Measurements from ENCODE around the gene WNK2.

The WNK2 gene

DNA sequence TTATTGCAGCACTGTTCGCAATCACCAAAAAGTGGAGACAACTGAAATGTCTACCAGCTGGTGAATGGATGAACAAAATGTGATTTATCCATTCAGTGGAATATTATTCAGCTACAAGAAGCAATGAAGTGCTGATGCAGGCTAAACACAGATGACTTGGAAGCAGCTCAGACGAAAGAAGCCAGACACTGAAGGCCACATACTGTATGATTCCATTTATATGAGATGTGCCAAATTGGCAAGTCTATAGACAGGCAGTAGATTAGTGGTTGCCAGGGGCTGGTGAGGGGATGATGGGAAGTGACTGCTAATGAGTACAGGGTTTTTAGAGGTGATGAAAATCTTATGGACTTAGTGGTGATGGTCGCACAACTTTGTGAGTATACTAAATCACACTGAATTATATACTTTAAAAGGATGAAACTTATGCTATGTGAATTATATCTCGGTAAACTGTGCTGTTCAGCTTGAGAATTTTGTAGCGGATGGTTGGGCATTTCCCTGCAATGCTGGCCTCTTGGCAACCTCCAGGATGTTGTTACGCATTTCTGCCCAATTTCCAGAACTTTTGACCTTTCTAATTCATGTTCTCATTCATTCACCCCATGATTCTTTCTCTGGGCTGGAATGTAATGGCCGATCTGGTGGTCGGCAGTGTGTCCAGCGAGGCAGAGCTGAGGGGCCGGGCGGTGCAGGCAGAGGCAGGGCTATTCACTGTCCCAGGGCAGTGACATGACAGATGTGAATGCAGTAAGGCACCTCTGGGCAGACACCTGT, 22.0 kb upstream of the WNK2 start:
- DNase-seq (ENCODE audit: low read depth in 3 of 3, low spot score in 1 of 3): no peak

DNA sequence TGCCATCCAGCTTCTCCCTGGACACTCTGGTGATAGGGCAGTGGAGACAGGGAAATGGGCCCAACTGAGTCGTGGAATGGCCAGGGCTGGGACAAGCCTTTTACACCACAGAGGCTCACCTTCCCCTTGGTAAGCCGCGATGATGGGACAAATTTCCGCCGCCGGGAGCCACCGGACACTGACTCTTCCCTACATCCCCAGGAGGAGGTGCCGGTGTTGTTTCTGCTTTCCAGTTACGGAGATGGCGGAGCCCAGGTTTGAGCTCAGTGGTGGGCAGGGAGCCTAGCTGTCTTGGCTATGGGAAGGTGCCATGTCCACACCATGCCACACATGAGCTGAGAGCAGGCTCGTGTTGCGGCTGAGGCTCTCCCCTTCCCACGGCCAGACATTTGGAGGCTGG, 19.9 kb upstream of the WNK2 start:
- no peak for DNase-seq (ENCODE audit: low read depth in 3 of 3, low spot score in 1 of 3)

GRCh38 chr9:93166699-93167098, 17.2 kb upstream of the WNK2 start:
- DNase-seq (ENCODE audit: low read depth in 3 of 3, low spot score in 1 of 3): no peak

- DNase-seq (ENCODE audit: low read depth in 3 of 3, low spot score in 1 of 3): no peak
Measured at GRCh38 chr9:93167185-93167584, 16.8 kb upstream of the WNK2 start.

DNA sequence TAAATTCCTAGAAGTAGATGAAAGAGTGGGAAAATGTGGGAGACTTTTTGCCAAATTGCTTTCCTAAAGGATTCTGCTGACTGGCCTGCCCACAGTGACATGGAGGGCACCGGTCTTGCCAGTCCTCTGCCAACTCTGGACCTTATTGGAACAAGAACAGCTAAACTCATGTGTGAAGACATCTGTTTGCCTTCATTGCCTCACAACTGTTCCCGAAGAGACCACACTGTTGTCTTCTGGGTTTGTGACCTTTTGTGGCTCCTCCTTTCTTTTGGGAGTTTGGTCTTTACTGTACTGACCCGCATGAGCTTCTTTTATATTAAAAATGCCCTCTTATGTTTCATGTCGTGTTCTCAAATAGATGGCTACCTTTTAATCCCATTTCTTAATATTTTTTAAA, 16.1 kb upstream of the WNK2 start:
- no peak for DNase-seq (ENCODE audit: low read depth in 3 of 3, low spot score in 1 of 3)

- DNase-seq (ENCODE audit: low read depth in 3 of 3, low spot score in 1 of 3): no peak
Measured at GRCh38 chr9:93168581-93168980, 15.4 kb upstream of the WNK2 start.

DNA sequence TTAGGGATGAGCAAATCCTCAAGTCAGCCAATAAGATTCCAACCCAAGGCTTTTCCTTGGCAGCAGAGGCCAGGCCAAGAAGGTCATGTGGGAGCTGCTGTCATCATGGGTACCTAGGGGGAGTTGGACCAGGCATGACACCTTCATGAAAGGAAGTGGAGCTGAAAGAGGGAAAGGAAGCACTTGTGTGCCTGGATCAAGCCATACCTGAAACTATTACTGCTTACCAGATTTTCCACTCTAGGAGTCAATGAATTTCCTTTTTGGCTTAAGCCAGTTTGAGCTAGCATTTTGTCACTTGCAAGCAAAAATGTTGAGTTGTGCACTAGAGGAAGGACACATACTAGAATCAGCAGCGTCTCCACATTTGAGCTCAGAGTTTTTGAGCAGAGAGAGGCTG, 14.5 kb upstream of the WNK2 start:
- DNase-seq (ENCODE audit: low read depth in 3 of 3, low spot score in 1 of 3): no peak

- DNase-seq (ENCODE audit: low read depth in 3 of 3, low spot score in 1 of 3): no peak
Measured at GRCh38 chr9:93170571-93170970, 13.4 kb upstream of the WNK2 start.

GRCh38 chr9:93171261-93171990, 12.5 kb upstream of the WNK2 start:
- DNase-seq (ENCODE audit: low read depth in 3 of 3, low spot score in 1 of 3): no peak

GRCh38 chr9:93172666-93173364, 11.1 kb upstream of the WNK2 start:
- no peak for DNase-seq (ENCODE audit: low read depth in 3 of 3, low spot score in 1 of 3)

- no peak for DNase-seq (ENCODE audit: low read depth in 3 of 3, low spot score in 1 of 3)
Measured at GRCh38 chr9:93173365-93174051, 10.4 kb upstream of the WNK2 start.

GRCh38 chr9:93174976-93175375, 9.0 kb upstream of the WNK2 start:
- no peak for DNase-seq (ENCODE audit: low read depth in 3 of 3, low spot score in 1 of 3)

DNA sequence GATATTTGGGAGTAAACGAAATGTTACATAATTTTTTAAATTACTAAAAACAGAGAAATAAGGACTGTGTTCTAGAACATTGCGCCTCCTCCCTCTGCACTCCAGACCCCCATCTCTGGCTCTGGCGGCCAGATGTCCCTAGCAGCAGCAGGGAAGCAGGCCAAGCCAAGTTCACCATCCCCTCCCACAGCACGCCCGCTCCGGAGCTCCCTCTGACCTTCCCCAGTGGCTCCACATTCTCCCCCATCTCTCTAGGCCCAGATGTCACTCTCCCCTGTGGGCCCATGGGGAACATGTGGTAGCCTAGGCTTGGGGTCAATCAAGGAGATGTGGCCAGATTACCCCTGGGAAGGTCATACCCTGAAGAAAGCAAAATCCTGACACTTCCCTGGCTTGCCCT, 6.3 kb upstream of the WNK2 start:
- no peak for DNase-seq (ENCODE audit: low read depth in 3 of 3, low spot score in 1 of 3)

DNA sequence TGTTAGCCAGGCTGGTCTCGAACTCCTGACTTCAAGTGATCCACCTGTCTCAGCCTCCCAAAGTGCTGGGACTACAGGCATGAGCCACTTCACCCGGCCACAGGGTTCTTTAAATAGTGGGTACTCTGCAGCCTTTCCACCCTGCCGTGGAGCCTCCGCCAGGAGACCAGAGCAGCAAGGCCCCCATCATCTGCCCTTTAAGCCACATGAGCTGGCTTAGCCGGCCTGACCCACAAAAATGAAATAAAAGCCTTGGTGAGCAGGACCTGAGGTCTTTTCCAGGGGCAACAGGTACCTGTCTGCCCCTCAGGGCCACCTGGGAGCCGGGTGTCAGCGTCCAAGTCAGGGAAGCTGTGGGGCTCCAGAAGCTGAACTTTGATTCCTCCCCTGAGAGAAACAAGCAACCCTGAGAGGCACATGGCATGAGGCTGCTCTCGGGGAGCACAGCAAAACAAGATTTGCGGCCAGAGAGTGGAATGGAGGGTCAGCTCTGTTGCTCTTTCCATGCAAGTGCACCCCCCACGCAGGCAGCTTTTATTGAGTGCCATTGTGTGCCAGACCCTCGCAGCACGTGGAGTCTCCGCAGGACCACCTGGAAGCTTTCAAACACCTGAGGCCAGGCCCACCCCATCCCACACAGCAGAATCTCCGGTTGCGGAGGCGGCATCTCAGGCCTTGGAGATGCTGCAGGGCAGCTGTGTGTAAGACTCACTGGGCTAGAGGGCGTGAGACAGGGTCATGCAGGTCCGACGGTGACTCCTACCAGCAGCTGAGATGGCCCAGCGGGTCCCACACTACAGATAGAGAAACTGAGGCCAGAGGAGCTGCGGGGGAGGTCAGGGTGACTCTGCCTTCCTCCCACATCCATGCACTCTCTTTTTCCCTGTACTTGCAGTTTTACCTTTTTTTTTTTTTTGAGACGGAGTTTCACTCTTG, 4.8 kb upstream of the WNK2 start:
- no peak for DNase-seq (ENCODE audit: low read depth in 3 of 3, low spot score in 1 of 3)

GRCh38 chr9:93180938-93181337, 3.0 kb upstream of the WNK2 start:
- DNase-seq (ENCODE audit: low read depth in 3 of 3, low spot score in 1 of 3): no peak

DNA sequence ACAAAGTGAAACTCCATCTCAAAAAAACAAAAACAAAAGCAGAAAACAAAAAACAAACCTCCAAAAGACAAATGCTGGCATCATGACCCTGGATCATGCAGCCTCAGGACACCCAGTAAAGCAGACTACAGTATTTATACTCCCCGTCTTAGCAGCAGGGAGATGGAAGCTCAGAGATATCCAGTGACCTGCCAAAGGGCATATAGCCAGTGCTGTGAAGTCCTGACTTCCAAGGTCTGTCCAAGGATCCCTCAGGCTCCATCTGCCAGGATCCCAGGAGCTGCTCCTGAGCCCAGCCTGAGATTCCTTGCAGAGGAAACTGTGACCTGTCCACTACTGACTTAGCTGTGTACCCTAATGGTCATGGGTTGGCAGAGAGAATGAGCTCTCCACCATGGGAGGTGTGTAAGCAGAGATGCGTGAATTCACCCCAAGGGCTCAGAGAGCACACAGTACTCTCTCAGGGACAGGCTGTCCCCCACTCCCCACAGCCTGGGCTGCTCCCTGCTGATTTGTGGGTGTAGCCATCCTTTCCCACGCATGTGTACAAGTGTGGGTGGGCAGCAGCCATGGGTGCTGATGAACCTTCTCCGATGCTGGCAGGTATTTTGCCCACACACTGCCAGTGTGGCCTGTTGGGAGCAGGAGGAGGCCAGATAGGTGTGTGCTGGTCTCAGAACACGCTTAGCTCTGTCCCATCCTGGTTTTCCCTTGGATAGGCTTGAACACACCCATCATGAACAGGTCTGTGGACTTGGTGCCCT, 2.1 kb upstream of the WNK2 start:
- DNase-seq (ENCODE audit: low read depth in 3 of 3, low spot score in 1 of 3): no peak

- DNase-seq (ENCODE audit: low read depth in 3 of 3, low spot score in 1 of 3): no peak
Measured at GRCh38 chr9:93182572-93182971, 1.4 kb upstream of the WNK2 start.

DNA sequence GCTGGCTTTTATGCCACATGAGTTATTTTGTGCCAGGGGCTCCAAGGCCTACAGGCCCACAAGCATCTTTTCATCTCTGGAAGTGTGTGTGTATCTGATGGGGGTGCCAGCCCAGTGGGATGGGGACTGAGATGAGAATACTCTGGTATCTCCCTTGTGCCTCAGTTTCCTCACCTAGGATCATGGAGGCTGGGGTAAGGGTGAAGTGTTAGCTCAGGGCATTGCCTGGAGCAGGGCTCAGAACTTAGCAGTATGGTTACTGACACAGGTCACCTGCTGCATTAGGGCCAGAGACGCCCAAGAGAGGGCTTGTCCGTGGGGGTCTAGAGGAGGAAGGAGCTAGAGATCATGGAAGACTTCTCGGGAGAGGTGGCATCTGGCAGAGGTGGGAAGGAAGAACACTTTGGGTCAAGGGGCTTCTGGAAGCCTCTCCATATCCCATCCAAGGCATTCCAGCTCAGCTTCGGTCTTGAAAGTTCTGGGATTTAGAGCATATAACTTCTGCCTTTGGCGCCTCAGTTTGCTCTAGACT, 742 bp upstream of the WNK2 start:
- no peak for DNase-seq (ENCODE audit: low read depth in 3 of 3, low spot score in 1 of 3)

DNA sequence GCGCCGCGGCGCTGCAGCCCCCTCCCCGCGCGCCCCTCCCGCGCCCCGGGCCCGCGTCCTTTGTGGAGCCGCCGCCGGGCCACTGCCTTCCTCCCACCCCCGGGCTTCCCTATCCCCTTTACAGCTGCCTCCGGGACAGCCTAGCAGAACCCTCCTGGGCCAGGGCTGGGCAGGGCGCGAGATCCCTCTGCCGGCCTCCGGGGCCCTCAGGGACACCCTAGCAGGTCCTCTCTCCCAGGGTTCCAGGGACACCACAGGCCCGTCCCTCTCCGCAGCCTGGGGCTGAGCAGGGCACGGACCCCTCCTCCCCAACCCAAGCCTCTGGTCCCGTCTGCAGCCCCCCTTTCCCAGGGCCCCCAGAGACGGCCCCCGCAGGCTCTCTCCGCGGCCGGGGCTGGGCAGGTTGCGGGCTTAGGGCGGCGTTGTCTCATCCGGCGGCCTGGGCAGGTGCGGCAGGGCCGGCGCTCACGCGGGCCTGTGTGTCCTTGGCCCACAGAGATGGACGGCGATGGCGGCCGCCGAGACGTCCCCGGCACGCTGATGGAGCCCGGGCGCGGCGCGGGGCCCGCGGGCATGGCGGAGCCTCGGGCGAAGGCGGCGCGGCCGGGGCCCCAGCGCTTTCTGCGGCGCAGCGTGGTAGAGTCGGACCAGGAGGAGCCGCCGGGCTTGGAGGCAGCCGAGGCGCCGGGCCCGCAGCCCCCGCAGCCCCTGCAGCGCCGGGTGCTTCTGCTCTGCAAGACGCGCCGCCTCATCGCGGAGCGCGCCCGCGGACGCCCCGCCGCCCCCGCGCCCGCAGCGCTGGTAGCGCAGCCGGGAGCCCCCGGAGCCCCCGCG, 710 bp downstream of the WNK2 start:
- no peak for DNase-seq (ENCODE audit: low read depth in 3 of 3, low spot score in 1 of 3)

Measured in stimulated activated CD4-positive, alpha-beta T cell treated with anti-CD3 and anti-CD28 coated beads, TNF-alpha, amount 100 ng/mL, for 1 hour (primary cell).